ENCODE results near the gene XDH.

The XDH gene

DNA sequence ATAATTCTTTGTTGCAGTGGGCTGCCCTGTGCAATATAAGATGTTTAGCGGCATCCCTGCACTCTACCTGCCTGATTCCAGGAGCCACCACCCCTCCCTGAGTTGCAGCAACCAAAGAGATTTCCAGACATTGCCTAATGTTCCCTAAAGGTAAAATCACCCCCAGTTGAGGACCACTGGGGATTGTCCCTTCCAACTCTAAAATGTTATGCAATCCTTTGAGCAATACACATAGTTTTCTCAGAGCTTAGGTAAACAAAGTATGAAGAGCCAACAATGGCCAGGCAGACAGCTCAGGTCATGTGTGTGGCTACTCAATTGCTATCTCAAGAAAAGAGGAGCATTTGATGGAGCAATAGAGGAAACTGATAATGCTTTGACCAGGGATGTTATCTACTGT, 87.0 kb downstream of the XDH start:
- no peak for DNase-seq

DNA sequence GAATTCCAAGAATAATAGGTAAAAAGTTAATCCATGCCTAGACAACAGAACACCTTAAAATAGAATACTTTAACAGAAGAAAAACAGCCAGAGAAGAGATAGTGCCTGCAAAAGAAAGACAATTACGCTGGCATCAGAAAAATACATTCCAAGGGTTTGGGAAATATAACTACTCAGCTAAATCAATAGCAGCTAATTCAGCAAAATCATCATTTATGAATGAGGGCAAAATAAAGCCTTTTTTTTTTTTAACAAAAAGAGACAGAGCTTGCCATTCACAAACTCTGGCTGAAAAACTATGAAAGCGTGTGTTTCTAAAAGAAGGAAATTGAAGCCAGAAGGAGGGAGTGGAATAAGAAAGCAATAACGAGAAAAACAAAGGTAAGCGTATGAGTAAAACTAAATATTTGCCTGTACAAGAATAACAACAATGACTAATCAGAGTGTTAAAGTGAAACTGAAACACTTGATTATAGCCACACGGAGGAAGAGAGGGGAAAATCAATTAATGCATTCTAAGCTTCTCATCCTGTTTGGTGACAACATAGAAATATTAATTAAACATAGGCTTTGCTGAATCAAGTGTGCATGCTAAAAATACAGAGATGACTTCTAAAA, 90.4 kb downstream of the XDH start:
- DNase-seq, result no peak

DNA sequence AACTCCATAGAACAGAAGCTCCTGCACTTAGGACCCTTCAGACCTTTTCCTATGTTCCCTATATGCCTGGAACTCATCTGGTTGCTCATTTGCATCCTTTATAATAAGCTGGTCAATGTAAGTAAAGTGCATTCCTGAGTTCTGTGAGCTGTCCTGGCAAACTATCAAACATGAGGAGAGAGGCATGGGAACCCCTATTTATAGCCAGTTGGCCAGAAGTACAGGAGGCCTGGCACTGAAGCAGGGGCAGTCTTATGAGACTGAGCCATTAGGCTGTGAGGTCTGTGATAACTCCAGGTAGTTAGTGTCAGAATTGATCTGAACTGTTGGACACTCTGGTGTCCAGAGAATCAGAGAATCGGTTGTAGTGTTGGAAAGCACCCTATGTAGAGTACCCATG, 92.2 kb downstream of the XDH start:
- no peak for DNase-seq

DNA sequence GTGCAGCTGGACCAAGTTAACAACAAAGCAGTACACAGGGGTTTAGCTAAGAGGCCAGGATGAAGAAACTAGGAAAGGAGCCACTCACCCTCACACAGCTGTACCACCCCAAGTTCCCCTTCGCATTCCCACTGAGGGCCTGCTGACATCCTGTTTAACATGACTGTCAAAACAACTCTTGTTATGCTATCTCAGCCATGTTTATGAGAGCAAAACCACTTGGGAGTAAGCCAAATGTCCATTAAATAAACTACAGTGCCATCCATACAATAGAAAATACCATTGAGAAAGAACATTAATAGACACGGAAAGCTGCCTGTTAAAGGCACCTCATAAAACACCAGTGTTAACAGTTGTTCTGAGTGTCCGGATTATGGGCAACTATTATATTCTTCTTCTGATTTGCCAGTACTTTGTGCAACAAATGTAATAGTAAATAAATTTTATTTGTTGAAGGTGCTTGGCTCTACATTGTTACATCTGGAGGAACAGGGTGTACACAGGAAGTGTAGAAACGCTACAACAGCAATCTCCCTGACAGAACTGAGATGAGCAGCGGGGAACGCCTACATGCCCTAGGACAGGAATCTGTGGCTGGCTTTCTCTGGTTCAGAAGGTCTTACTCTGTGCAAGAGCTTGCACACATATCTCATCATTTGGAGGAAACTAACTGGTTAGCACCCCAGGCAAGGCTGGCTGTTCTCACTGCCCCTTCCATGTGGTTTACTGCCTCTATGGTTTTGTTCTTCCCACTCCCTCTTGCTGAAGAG, 95.0 kb downstream of the XDH start:
- DNase-seq, result no peak

DNA sequence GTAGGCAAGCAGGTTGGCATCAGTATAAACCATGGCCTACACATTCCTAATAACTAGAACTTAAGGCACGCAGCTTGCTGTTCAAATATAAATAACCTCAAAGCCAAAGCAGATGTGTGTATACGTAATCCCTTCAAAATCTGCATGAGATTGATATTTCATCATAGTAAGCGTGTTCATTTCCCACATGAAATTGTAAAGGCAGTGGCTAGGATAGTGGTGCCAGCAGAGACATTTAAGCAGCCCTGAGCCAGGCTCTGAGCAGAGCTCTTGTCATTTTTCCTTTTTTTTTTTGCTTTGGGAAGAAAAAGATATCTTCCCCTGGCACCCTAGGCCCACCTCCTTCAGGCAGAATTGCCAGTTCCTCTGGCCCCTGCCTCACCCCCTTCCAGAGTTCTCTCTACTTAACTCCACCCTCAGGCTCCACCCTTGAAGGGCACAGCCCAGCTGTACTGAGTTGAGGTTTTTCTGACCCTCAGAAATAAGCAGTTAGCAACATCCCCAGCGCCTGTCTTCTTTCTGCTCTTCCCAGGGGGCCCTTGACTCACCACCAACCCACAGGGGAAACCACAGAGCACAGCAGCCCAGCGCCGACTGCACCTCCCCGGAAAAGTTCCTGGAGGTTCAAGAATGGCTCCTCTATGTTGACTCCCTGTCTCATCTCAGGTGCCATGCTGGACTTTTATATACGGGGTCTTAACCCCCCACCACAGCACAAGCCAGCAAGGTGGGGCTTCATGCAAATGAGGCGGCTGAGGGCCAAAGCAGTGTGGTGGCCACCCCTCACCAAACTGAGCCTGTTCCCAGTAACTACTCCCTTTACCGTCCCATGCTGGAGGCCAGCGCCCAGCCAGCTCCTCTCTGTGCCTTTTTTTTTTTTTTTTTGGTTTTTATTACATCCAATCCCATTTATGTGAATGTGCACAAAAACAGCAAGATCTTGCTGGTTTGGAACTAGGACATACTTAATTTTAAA, 95.9 kb downstream of the XDH start:
- no peak for DNase-seq

DNA sequence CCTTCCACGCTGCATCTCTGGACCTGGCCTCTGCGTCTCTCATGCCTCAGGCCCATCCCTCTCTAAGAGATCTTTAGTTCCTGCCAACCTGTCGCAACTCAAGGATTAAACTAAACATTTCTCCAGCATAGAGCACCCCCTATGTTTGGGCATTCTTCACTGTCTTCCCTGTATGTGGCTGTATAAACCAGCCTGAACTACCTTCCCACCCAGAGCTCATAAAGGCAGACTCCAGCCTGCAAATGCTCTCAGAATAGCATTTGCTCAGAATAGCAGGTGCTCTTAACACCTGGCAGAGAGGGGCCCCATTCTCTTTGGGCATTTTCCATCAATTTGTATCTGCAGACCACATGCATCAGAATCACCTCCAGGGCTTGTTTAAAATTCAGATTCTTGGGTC, 97.1 kb downstream of the XDH start:
- DNase-seq, result no peak

DNA sequence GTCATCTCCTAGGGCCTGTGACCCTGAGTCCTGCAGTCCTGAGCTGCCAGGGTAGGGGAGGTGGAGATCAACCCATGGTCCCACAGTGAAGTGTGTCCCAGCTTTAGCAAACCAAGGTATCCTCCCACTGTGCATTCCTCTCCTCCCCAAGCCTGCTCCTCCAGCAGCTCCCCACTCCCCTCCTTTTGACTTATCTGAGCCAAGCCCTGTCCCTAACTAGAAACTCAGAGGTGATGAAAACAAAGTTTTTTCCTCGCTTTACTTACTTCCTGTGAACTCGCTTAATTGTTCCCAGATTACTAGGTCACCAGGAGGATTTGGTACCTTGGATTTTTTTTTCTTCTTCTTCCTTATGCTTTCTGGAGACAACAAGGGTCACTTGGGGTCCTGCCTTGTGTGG, 99.8 kb downstream of the XDH start:
- DNase-seq, result no peak

DNA sequence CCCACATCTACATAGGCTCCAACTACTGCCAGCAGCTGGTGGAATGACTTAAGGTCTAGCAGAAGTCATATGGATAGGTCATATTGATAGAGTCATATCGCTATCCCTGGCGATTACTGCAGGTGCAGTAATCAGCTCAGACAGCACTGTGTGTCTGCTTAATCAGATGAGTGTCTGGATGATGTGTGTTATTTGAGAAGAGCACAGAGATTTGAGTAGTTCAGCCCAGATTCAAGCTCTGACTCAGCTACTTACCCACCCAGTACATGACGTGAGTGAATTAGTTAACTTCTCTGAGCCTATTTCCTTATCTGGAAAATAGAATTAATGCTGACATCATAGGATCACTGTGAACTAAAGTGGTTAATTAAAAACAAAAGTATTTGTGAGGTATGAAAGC, 101.6 kb downstream of the XDH start:
- no peak for DNase-seq

DNA sequence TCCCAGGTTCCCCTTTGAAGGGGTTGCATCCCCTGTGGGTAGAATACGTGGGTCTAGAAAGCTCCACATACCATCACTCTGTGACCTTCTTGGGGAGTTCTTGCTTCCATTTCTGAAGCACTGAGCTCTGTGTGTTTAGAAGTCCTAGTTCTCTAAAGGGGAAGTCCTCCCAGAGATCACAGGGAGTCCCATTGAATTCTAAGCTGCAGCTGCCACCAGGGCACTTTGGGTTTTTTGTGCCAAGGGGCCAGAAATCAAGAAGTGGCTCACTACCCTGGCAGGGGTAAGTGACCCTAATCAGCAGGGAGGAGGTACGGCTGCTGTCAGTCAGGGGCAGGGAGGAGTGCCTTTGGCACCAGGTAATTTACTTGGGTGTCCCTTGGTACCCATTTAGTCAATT, 109.7 kb downstream of the XDH start:
- no peak for DNase-seq

DNA sequence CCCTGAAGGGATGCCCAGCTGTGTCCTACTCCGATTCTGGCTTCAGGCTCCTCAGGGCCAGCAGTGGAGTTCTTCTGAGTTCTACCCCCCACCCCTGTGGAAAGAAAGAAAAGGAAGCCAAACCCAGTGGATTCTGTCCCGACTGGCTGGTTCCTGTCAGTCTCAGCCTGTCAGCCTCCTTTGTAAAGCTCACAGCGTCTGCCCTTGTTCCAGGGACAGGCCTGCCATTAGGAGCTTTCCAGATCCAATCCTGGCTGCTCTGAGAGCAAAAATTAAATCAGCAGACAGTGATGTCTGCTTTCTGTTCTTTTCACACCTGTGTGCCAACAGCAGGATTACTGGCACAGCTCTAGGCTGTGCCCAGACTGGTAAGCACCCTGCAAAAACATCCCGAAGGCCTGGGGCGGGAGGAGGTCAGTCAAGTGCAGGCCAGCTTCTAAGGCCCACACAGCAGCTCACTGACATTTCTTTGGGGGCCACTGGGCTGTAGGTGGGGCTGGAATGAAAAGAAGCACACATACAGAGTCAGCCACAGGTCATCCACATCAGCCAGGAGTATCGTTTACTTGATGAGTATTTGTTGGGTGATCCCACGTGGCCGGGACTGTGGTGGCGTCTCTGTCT, 111.5 kb downstream of the XDH start:
- DNase-seq, result no peak

DNA sequence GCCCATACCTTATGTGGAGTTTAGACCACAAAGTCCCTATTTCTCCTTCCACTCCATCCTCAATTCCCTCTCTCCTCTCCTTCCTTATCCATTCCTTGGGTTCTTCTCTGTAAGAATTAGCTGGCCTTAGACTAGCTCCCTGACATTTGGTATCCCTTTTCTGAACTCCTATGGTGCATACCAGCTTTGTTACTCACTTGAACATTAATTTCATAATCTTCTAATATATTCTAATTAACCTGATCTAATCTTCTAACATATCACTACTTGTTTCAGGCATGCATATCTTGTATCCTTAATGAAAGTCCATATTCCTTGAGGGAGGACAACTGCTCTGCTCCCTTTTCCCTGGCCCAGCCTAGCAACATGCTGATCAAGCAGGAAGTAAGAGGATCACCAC, 114.2 kb downstream of the XDH start:
- DNase-seq, result no peak

DNA sequence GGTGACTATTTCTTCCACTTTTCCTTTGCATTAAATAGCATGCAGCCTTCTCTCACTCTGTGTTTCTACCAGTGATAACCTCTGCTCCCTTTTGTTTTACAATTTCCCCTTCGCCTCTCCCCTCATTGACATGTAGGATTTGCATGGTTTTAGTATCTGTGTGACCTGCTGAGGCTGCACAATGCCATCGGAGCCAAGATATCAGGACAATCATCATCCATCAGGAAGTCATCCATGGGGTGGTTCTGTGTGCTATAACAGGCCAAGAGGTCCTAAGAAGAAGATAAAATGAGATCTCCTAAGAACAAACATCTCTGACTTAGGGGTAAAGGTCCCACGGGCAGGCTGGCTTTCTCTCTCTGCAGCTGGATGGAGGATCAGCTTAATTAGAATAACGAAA, 115.0 kb downstream of the XDH start:
- DNase-seq, result no peak

DNA sequence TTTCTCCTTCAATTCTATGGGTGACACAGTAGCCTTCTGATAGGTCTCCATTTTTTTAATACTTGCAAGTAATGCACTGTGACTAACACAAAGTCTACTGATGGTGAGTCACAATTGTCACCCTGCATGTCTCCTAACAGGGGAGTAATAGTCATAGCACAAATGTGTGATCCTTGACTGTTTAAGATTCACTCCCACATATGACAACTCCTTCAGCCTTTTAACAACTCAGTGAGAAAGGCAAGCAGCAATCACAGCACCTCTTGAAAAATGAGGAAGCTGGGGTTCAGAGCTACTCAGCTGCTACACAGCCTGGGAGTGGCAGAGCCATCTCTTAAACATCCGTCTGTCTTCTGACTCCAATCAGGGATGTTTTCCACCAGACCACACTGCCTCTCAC, 116.8 kb downstream of the XDH start:
- DNase-seq, result no peak

DNA sequence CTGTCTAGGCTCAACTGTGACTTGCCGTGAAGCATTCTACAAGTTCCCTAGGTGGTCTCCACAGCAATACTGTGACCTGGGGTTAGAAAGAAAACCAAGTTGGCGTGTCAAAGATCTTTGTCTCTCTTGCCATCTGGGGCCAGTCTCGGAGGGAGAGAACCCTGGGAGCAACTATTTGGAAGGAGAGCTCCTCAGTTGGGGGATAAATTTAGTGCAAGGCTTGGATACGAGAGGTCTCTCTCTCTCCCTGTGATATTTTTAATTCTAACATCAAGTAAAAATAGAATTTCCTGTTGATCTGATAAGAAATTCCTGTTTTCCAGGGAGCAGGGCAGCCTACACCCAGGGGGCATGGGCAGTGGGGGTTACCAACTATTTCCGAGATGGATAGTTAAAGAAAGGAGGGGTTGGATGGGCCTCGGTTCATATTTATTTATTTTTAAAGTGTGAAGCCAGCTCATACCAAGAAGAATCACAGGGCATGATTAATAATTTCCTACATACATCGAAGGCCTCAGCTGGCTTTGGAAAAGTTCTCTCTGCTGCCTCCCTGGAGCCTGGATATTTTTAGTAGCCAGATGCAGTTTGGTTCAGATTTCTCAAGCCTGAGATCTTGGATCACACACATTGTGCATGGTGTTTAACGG, 117.8 kb downstream of the XDH start:
- no peak for DNase-seq

DNA sequence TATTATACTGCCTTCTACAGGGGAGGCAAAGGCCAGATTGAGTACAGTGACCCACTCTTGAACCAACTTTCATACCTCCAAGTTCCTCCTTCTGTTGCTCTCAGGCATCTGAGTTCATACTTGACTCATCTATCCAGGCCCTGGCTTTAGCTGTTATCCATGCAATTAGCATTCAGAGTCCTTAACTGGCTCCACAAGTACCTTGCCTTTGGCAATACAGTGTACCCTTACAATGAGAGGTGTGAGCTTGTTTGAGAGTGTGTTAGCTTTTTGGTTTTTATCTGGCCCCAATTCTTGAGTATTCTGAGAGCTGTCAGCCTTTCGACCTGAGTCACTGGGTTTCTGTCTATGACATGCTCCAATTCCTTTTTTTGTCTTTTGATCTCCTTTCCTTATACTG, 120.3 kb downstream of the XDH start:
- no peak for DNase-seq

DNA sequence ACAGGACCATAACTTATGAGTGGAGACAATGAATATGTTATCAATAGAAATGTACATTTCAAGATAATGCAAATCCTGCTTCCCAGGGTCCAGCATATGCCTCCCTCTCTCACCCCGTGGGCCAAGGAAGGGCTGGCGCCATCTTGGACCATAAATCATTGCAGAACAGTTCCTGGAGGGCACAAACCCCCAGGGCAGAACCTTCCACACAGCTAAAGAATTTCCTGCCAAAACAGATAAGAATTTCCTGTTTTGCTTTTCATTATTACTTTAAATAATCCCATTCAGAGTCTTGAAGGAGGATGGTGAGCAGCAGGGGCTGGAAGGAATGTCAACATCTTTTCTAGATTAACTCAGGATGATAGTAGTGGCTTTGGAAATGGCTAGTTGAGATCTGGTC, 126.9 kb downstream of the XDH start:
- no peak for DNase-seq

DNA sequence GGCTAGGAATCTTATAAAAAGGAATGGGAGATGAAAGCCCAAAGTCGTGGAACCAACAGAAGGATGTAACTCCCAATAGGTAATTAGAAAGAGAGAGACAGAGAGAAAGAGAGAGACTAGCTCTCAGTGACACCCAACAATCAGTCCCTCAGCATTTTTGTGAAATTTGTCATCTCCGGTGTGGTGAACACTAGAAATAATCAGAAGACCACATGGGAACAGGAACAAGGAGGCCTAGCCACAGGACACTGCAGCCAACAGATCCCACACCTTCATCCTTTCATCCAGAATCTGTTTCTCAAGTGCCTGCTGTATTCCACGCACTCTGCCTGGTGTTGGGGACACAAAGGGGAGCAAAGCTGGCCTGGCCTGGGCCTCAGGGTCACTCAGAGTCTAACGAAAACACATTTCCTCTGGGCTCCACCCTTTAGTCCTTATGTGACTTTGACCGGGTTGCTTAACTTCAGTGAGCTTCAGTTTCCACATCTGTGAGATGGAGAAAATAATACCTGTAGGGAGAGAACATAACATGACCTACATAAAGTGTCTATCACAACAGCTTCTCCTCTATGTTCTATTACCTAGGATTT, 127.5 kb downstream of the XDH start:
- DNase-seq, result no peak

DNA sequence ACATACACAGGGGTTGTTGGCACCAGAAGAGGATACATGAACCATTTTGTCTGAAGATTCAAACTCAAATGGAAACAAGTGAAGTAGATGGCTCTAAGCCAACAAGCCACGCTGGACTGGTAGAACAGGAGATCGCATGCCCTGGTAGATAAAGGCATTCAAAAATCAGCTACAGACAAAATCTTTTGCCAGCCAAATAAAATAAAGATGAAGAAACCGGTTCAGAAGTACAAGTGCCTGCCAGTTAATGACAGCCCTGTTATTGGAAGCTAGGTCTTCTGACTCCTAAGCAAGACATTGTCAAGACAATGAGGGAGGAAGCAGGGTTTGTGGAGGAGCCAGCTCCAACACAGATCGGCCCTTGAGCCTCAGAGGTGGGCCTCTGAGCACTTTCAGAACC, 128.3 kb downstream of the XDH start:
- DNase-seq, result no peak

Data from NCI-H146 (cell line).